Measurements from ENCODE around the gene METRNL.

The METRNL gene

GRCh38 chr17:83090444-83091256, 11.2 kb downstream of the METRNL start:
- H3K27me3 ChIP-seq (ENCODE audit: low read depth, low read length), result no peaks in the 10 kb centered on the region
- H2AFZ ChIP-seq (ENCODE audit: low read depth, low read length), result no peak overlapping the region
- no peaks in the 10 kb centered on the region for H4K20me1 ChIP-seq (ENCODE audit: insufficient read depth, low read length)
- H3K79me2 ChIP-seq (ENCODE audit: low read length), result no peaks in the 10 kb centered on the region
- no peak overlapping the region for H3K9ac ChIP-seq (ENCODE audit: low read length)
- H3K4me3 ChIP-seq (ENCODE audit: low read length), result no peak overlapping the region
- H3K27ac ChIP-seq (ENCODE audit: low read length), result no peak overlapping the region
- H3K9me3 ChIP-seq (ENCODE audit: insufficient read depth, low read length), result no peaks in the 10 kb centered on the region
- no peak overlapping the region for H3K4me2 ChIP-seq (ENCODE audit: low read length)
- H3K4me1 ChIP-seq (ENCODE audit: low read length), result no peaks in the 10 kb centered on the region
- no peaks in the 10 kb centered on the region for H3K36me3 ChIP-seq (replicated peaks; ENCODE audit: low read depth, low read length)
- no peak for TF ChIP-seq EZH2phosphoT487 (IDR thresholded peaks at IDR 0.05; ENCODE audit: low read depth)
- TF ChIP-seq, protein P1, sequence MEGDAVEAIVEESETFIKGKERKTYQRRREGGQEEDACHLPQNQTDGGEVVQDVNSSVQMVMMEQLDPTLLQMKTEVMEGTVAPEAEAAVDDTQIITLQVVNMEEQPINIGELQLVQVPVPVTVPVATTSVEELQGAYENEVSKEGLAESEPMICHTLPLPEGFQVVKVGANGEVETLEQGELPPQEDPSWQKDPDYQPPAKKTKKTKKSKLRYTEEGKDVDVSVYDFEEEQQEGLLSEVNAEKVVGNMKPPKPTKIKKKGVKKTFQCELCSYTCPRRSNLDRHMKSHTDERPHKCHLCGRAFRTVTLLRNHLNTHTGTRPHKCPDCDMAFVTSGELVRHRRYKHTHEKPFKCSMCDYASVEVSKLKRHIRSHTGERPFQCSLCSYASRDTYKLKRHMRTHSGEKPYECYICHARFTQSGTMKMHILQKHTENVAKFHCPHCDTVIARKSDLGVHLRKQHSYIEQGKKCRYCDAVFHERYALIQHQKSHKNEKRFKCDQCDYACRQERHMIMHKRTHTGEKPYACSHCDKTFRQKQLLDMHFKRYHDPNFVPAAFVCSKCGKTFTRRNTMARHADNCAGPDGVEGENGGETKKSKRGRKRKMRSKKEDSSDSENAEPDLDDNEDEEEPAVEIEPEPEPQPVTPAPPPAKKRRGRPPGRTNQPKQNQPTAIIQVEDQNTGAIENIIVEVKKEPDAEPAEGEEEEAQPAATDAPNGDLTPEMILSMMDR (IDR thresholded peaks at IDR 0.05; ENCODE audit: low read depth, low read length), result no peak

DNA sequence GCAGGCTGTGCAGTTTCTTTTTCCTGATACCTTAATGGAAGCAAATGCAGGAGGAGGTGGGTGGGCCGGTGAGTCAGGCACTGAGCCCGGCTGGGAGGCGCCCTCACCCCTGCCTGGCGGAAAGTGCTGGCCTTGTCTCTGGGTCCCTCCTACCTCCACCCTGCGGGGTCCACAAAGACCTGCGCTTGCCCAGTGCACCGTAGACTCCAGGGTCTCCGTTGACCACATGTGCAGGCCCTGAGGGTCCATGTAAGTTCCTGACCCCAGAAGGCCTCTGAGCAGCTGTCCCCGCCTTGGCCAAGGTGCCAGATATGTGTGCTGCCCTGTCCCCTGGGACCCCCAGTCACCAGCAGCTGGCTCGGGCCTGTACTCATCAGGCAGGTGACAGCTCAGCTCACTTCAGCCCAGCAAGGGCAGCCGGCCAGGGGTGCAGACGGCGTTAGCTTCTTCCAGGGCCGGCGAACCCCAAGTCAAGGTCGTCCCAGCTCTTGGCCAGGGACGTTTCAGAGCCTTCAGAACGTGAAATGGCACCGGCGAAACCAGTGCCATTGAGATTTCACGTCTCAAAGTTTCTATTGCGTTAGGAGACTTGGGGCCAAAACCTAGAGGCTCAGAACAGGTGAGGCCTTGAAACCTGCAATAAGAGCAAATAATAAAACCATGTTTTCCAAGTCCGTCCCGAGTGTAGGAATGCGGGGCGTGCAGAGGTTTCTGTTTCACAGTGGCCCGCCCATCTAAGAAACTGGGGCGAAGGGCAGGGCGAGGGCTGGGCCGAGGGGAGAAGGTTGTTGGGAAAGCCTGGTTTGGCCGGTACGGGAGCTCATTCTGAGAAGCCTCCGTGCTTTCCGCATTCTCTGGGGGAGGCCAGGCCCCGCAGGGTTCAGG, 12.1 kb downstream of the METRNL start:
- no peak overlapping the region for H3K4me2 ChIP-seq (ENCODE audit: low read length)
- no peaks in the 10 kb centered on the region for H4K20me1 ChIP-seq (ENCODE audit: insufficient read depth, low read length)
- TF ChIP-seq, protein P1 (IDR thresholded peaks at IDR 0.05; ENCODE audit: low read depth, low read length), result no peak
- TF ChIP-seq EZH2phosphoT487 (IDR thresholded peaks at IDR 0.05; ENCODE audit: low read depth), result no peak
- no peak overlapping the region for H3K27ac ChIP-seq (ENCODE audit: low read length)
- H3K9me3 ChIP-seq (ENCODE audit: insufficient read depth, low read length), result no peaks in the 10 kb centered on the region
- H3K4me3 ChIP-seq (ENCODE audit: low read length), result no peak overlapping the region
- no peaks in the 10 kb centered on the region for H3K4me1 ChIP-seq (ENCODE audit: low read length)
- no peak overlapping the region for H2AFZ ChIP-seq (ENCODE audit: low read depth, low read length)
- no peaks in the 10 kb centered on the region for H3K27me3 ChIP-seq (ENCODE audit: low read depth, low read length)
- no peak overlapping the region for H3K9ac ChIP-seq (ENCODE audit: low read length)
- H3K79me2 ChIP-seq (ENCODE audit: low read length), result no peaks in the 10 kb centered on the region
- H3K36me3 ChIP-seq (replicated peaks; ENCODE audit: low read depth, low read length), result no peaks in the 10 kb centered on the region

GRCh38 chr17:83092186-83092585, 12.8 kb downstream of the METRNL start:
- Histone ChIP-seq H3K79me2 (ENCODE audit: low read length) (no peaks in the 10 kb centered on the region), H3K36me3 (replicated peaks; ENCODE audit: low read depth, low read length) (no peaks in the 10 kb centered on the region), H2AFZ (ENCODE audit: low read depth, low read length) (no peak overlapping the region), H3K4me1 (ENCODE audit: low read length) (no peaks in the 10 kb centered on the region), H3K9ac (ENCODE audit: low read length) (no peak overlapping the region), H3K27ac (ENCODE audit: low read length) (no peak overlapping the region), H4K20me1 (ENCODE audit: insufficient read depth, low read length) (no peaks in the 10 kb centered on the region; the same call in 1 of the 2 replicates), H3K9me3 (ENCODE audit: insufficient read depth, low read length) (no peaks in the 10 kb centered on the region), H3K4me2 (ENCODE audit: low read length) (no peak overlapping the region), H3K27me3 (ENCODE audit: low read depth, low read length) (no peaks in the 10 kb centered on the region), H3K4me3 (ENCODE audit: low read length) (no peak overlapping the region)
- TF ChIP-seq EZH2phosphoT487 (IDR thresholded peaks at IDR 0.05; ENCODE audit: low read depth), result no peak
- TF ChIP-seq, protein P1 (IDR thresholded peaks at IDR 0.05; ENCODE audit: low read depth, low read length), result no peak

DNA sequence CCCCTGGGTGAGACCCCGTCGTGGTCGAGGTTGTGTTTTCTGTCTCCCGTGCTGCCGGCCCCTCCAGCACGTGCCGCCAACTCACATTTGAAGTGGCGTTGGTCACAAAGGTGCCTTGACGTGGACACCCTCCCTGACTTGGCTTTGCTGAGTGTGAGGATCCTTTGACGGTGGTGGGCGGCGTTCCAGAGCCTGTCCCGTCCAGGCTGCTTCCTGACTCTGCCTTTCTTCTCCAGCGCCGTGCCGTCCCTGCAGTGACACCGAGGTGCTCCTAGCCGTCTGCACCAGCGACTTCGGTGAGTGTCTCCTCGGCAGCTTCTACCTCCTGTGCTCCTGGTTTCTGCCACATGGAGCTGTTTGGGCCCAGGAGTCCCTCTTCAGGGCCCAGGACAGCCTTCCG, 13.5 kb downstream of the METRNL start:
- Histone ChIP-seq H4K20me1 (ENCODE audit: insufficient read depth, low read length) (no peaks in the 10 kb centered on the region; the same call in 1 of the 2 replicates), H3K27ac (ENCODE audit: low read length) (no peak overlapping the region), H3K79me2 (ENCODE audit: low read length) (no peaks in the 10 kb centered on the region), H2AFZ (ENCODE audit: low read depth, low read length) (no peak overlapping the region), H3K9me3 (ENCODE audit: insufficient read depth, low read length) (no peaks in the 10 kb centered on the region), H3K9ac (ENCODE audit: low read length) (no peak overlapping the region), H3K27me3 (ENCODE audit: low read depth, low read length) (no peaks in the 10 kb centered on the region), H3K4me3 (ENCODE audit: low read length) (no peak overlapping the region), H3K36me3 (replicated peaks; ENCODE audit: low read depth, low read length) (no peaks in the 10 kb centered on the region), H3K4me2 (ENCODE audit: low read length) (no peak overlapping the region), H3K4me1 (ENCODE audit: low read length) (no peaks in the 10 kb centered on the region)
- TF ChIP-seq EZH2phosphoT487 (IDR thresholded peaks at IDR 0.05; ENCODE audit: low read depth), result no peak
- TF ChIP-seq, protein P1 (IDR thresholded peaks at IDR 0.05; ENCODE audit: low read depth, low read length), result no peak
